ENCODE measurements around the gene CD22.
"Not testable (repeated sequence)": the region's sequence is repeated elsewhere in the genome, so short reads cannot be mapped to it uniquely, and the experiment has no call there.

Gene CD22

GRCh38 chr19:35285095-35285449 is 43.9 kb upstream of the CD22 start:
- in situ Hi-C loops (cut with HindIII; ENCODE audit: low pct_ligation_motif_present, low sequenced_read_pairs): no loop called here
- Histone ChIP-seq H3K27me3 (replicated peaks) (no peaks in the 10 kb centered on the region), H3K36me3 (replicated peaks) (no peaks in the 10 kb centered on the region), H3K4me3 (ENCODE audit: low read depth, low read length) (no peak overlapping the region), H3K27ac (no peak overlapping the region)
- DNase-seq: no peak
- no peak for TF ChIP-seq CTCF (IDR thresholded peaks at IDR 0.05; ENCODE audit: low read depth, low read length, missing control alignments)

GRCh38 chr19:35285465-35285864 is 43.5 kb upstream of the CD22 start:
- DNase-seq; in situ Hi-C loops (cut with HindIII; ENCODE audit: low pct_ligation_motif_present, low sequenced_read_pairs); H3K4me3 ChIP-seq (ENCODE audit: low read depth, low read length); H3K36me3 ChIP-seq (replicated peaks); H3K27me3 ChIP-seq (replicated peaks); H3K27ac ChIP-seq: not testable (repeated sequence)

- DNase-seq; H3K4me3 ChIP-seq (ENCODE audit: low read depth, low read length); H3K27ac ChIP-seq; H3K36me3 ChIP-seq (replicated peaks); H3K27me3 ChIP-seq (replicated peaks); in situ Hi-C loops (cut with HindIII; ENCODE audit: low pct_ligation_motif_present, low sequenced_read_pairs): not testable (repeated sequence)
Observed at GRCh38 chr19:35286101-35286500, 42.9 kb upstream of the CD22 start.

- Histone ChIP-seq H3K36me3 (replicated peaks) (no peaks in the 10 kb centered on the region), H3K27me3 (replicated peaks) (no peaks in the 10 kb centered on the region), H3K4me3 (ENCODE audit: low read depth, low read length) (no peak overlapping the region), H3K27ac (no peak overlapping the region)
- in situ Hi-C loops (cut with HindIII; ENCODE audit: low pct_ligation_motif_present, low sequenced_read_pairs): no loop called here
- no peak for DNase-seq
- no peak for TF ChIP-seq CTCF (IDR thresholded peaks at IDR 0.05; ENCODE audit: low read depth, low read length, missing control alignments)
Observed at GRCh38 chr19:35287713-35288112, 41.3 kb upstream of the CD22 start.

GRCh38 chr19:35288331-35288730 is 40.7 kb upstream of the CD22 start:
- H3K27me3 ChIP-seq (replicated peaks): peaks cover 2% of the 10 kb centered on the region
- TF ChIP-seq CTCF (IDR thresholded peaks at IDR 0.05; ENCODE audit: low read depth, low read length, missing control alignments): no peak
- in situ Hi-C loops (cut with HindIII; ENCODE audit: low pct_ligation_motif_present, low sequenced_read_pairs): no loop called here

GRCh38 chr19:35288906-35289305 is 40.1 kb upstream of the CD22 start:
- in situ Hi-C loops (cut with HindIII; ENCODE audit: low pct_ligation_motif_present, low sequenced_read_pairs): no loop called here
- no peak overlapping the region for H3K27ac ChIP-seq

More at GRCh38 chr19:35288331-35288730, 40.7 kb upstream of the CD22 start:
- H3K36me3 ChIP-seq (replicated peaks): no peaks in the 10 kb centered on the region
- no peak overlapping the region for H3K27ac ChIP-seq
- no peak overlapping the region for H3K4me3 ChIP-seq (ENCODE audit: low read depth, low read length)
- DNase-seq: no peak

More at GRCh38 chr19:35288906-35289305, 40.1 kb upstream of the CD22 start:
- H3K4me3 ChIP-seq (ENCODE audit: low read depth, low read length): no peak overlapping the region
- H3K36me3 ChIP-seq (replicated peaks): no peaks in the 10 kb centered on the region
- DNase-seq: no peak
- peaks cover 5% of the 10 kb centered on the region for H3K27me3 ChIP-seq (replicated peaks)
- TF ChIP-seq CTCF (IDR thresholded peaks at IDR 0.05; ENCODE audit: low read depth, low read length, missing control alignments): no peak

All from brain microvascular endothelial cell (primary cell).